Central memory CD8-positive, alpha-beta T cell (primary cell): Measurements from ENCODE around the gene PHACTR3.

Source experiments
- ATAC-seq: fragments of 150-1000 bp; cut with Tn5 transposase; replicated peaks from 2 replicates; pipeline ENCODE4 v1.10.0; 2022; ENCODE audit warnings: mild to moderate bottlenecking, moderate FRiP score, moderate number of reproducible peaks; ENCODE audit not compliant: poor library complexity, severe bottlenecking; ENCODE audit errors: extremely low read depth
- DNase-seq, 2 donors: peaks; one replicate each; pipeline ENCODE4 v3.0.0; 2021; ENCODE audit warnings: low spot score in 2 of 2
- H3K27ac Mint-ChIP-seq: one replicate; pipeline ENCODE4 v1.8.0; 2022; ENCODE audit warnings: low read depth, mild to moderate bottlenecking, moderate library complexity, mixed read lengths
- H3K27me3 Mint-ChIP-seq: one replicate; pipeline ENCODE4 v1.8.0; 2022; ENCODE audit warnings: mixed read lengths
- H3K36me3 Mint-ChIP-seq: one replicate; pipeline ENCODE4 v1.8.0; 2022; ENCODE audit warnings: mild to moderate bottlenecking, moderate library complexity, mixed read lengths; ENCODE audit not compliant: insufficient read depth
- H3K4me1 Mint-ChIP-seq: one replicate; pipeline ENCODE4 v1.8.0; 2022; ENCODE audit warnings: mixed read lengths
- H3K4me3 Mint-ChIP-seq: one replicate; pipeline ENCODE4 v1.8.0; 2022; ENCODE audit warnings: mild to moderate bottlenecking, moderate library complexity, mixed read lengths
- H3K9me3 Mint-ChIP-seq: one replicate; pipeline ENCODE4 v1.8.0; 2022; ENCODE audit warnings: mixed read lengths

The PHACTR3 gene

DNA sequence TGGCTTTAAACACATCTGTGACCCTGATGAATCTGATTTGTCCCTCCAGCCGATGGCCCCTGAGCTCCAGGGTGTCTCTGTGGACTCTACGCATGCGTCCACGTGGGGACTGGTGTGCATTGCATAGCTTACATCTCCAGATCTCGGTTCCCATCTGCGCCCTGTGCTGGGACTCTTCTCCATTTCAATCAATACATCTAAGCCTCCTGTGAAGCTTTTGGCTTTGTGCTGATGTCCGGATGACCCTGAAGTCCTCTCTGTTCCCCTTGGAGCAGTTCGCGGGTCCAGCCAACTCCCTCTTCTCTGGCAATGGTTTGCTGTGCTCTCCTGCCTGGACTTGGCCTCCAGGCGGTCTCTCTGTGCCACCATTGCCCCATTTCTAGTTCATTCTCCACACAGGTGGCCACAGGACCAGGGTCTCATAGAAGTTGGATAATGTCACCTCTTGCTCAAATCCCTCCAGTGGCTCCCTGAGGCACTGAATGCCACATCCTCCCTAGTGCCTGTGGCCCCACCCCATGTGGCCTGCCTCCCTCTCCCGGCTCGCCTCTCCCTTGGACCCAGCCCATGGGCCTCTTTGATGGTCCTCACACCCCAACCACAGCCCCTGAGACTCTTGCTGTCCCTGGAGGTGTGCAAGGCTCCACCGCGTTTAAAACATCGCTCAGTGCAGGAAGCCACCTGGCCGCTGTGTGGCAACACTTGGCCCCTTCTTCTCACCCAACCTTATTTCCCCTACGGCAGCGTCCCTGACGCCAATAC lies 173.7 kb downstream of the PHACTR3 start:
- DNase-seq (no peak), ATAC-seq (no peak)
- Mint-ChIP-seq H3K4me3 (no peak overlapping the region), H3K36me3 (no peaks in the 10 kb centered on the region), H3K4me1 (no peaks in the 10 kb centered on the region), H3K27me3 (peaks cover 19% of the 10 kb centered on the region), H3K27ac (no peak overlapping the region), H3K9me3 (no peaks in the 10 kb centered on the region)

DNA sequence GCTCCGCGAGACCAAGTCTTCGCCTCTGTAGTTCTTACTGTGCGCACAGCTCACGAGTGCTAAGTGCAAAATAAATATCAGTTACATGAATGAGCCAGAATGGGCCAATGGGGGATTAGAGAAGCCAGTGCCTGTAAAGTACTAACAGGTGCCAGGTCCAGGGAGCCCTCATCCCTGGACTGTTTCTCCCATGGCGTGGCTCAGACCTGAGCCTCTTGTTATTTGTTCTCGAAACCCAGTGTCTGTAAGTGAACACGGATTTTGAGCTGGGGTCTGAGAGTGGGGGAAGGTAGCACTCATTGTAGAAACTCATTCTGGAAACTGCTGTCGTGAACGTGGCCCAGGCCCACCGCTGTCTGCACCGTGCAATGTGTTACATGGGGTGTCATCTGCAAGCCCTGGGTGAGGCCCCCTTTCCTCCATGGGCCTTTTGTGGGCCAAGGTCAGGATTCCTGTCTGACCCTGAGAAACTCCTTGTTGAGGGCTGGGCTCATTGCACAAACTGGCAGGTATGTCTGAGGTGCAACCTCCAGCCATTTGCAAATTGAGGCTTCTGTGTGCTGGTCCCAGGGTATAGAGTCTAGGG lies 174.4 kb downstream of the PHACTR3 start:
- H3K27ac Mint-ChIP-seq = no peak overlapping the region
- no peaks in the 10 kb centered on the region for H3K4me1 Mint-ChIP-seq
- ATAC-seq (no peak), DNase-seq (no peak)
- H3K36me3 Mint-ChIP-seq = no peaks in the 10 kb centered on the region
- peaks cover 12% of the 10 kb centered on the region for H3K27me3 Mint-ChIP-seq
- no peak overlapping the region for H3K4me3 Mint-ChIP-seq
- H3K9me3 Mint-ChIP-seq = no peaks in the 10 kb centered on the region

DNA sequence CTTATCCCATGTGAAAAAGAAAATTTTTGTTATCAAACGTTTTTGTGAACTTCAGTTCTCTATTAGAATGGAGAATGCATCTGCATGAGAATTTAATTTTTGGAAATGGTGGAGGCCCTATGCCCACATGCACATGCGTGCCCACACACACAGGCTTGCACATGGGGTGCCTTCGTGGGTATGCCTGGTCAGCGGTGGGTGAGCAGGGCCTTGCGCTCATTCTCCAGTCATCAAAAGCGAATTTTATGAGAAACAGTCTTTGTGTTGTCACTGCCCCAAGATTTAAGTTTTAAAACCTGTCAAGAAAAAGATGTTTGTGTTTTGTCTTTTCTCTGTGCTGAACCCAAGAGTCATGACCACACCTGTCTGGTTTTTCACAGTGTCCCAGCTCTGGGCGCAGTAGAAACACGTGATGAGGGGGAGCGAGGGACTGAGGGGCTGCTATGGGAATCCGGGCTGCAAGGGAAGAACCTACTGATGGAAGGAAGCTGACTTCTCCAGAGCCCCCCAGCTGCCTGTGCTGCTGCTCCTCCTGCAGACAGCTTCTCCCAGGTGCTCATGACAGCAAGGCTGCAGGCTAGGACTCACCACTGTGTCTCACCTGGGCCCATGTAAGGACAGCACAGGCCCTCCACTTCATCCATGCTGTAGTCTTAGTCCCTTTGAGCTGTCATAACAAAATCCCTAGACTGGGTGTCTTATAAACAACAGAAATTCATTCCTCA lies 175.5 kb downstream of the PHACTR3 start:
- no peak overlapping the region for H3K4me3 Mint-ChIP-seq
- H3K27ac Mint-ChIP-seq = no peak overlapping the region
- ATAC-seq (no peak), DNase-seq (no peak)
- H3K4me1 Mint-ChIP-seq = no peaks in the 10 kb centered on the region
- H3K36me3 Mint-ChIP-seq = no peaks in the 10 kb centered on the region
- H3K9me3 Mint-ChIP-seq = no peaks in the 10 kb centered on the region
- H3K27me3 Mint-ChIP-seq = peaks cover 12% of the 10 kb centered on the region

DNA sequence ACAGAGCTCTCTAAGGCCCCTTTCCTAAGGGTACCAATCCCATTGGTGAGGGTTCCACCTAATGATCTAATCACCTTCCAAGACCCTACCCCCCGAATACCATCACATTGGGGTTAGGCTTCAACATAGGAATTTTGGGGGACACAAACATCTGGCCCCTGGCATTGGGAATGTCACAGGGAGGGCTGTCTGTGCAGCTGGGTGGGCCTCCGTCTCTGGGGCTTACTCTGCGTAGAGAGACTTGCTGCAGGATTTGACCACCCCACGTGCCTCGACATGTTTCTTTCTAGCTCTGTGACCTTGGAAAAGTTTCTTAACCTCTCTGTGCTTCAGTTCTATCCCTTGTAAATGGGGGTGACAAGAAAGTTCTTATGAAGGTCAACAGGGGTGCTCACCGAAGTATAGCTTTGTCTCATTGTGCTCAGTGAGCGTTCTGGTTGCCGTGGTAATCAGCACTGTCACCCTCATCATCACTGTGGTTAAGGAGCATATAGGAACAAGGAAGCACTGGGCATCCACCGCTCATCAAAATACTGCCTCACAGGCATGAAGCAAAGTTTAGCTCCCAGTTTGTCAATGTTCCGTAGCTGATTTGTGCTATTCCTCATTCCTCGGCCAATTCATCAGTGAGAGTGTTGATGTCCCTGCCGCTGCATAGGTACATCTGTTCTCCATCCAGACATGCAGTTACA lies 176.3 kb downstream of the PHACTR3 start:
- ATAC-seq = no peak
- Mint-ChIP-seq H3K4me1 (no peaks in the 10 kb centered on the region), H3K27me3 (peaks cover 20% of the 10 kb centered on the region), H3K36me3 (no peaks in the 10 kb centered on the region), H3K4me3 (no peak overlapping the region), H3K27ac (no peak overlapping the region), H3K9me3 (no peaks in the 10 kb centered on the region)
- DNase-seq = no peak

DNA sequence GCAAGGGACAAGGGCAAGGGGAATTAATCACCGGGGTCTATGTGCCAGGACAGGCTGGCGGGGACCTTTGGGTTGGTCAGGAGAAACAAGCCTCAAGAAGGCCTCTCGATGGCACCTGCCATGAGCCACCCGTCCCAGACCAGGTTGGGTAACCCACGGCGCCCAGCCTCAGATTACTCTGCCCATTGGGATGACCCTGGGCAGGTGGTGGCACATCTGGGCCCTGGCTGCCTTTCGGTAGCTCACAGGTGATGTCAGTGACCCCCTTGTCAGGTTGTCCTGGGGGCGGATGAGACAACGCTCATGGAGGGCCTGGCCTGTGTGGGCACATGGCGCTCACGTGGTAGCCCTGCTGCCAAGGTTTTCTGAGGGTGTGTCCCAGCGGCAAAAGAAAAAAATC lies 176.9 kb downstream of the PHACTR3 start:
- DNase-seq (no peak), ATAC-seq (no peak)
- H3K4me3 Mint-ChIP-seq = no peak overlapping the region
- no peaks in the 10 kb centered on the region for H3K4me1 Mint-ChIP-seq
- H3K36me3 Mint-ChIP-seq = no peaks in the 10 kb centered on the region
- no peaks in the 10 kb centered on the region for H3K9me3 Mint-ChIP-seq
- H3K27ac Mint-ChIP-seq = no peak overlapping the region
- peaks cover 22% of the 10 kb centered on the region for H3K27me3 Mint-ChIP-seq

DNA sequence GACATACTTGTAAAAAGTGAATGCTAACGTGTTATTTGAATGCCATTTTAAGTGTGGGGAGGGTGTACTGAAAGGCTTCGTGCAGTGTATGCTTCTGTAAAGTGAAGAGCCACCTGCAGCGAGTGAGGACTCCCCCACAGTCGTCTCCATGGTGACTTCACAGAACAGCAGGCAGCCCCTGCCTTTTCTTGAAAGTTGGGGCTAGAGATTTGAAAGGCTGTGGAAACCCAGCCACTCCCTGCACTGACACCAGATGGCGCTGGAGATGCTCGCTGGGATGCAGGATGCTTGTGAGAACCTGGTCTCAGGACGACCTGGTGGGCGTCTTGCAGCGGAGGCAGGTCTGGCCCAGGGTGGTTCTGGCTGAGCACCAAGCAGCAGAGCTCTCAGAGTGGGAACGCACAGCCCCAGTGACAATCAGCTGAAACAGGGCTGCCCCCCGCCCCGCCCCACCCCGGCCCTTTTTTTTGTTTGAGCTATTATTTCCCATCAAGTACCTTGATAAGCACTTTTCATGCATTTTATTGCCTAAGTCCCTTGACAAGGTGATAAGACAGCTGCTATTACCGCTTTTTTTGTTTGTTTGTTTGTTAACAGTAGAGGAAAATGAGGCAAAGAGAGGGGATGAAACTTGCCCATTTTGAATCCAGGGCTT lies 178.8 kb downstream of the PHACTR3 start:
- H3K27ac Mint-ChIP-seq = no peak overlapping the region
- no peak overlapping the region for H3K4me3 Mint-ChIP-seq
- H3K9me3 Mint-ChIP-seq = no peaks in the 10 kb centered on the region
- no peaks in the 10 kb centered on the region for H3K36me3 Mint-ChIP-seq
- DNase-seq (no peak), ATAC-seq (no peak)
- H3K27me3 Mint-ChIP-seq = peaks cover 28% of the 10 kb centered on the region
- no peaks in the 10 kb centered on the region for H3K4me1 Mint-ChIP-seq

GRCh38 chr20:59783641-59784010 lies 179.3 kb downstream of the PHACTR3 start:
- Mint-ChIP-seq H3K36me3 (peaks cover 2% of the 10 kb centered on the region), H3K4me3 (no peak overlapping the region), H3K27me3 (peaks cover 33% of the 10 kb centered on the region), H3K9me3 (no peaks in the 10 kb centered on the region), H3K4me1 (no peaks in the 10 kb centered on the region), H3K27ac (no peak overlapping the region)
- ATAC-seq (no peak), DNase-seq (no peak)

DNA sequence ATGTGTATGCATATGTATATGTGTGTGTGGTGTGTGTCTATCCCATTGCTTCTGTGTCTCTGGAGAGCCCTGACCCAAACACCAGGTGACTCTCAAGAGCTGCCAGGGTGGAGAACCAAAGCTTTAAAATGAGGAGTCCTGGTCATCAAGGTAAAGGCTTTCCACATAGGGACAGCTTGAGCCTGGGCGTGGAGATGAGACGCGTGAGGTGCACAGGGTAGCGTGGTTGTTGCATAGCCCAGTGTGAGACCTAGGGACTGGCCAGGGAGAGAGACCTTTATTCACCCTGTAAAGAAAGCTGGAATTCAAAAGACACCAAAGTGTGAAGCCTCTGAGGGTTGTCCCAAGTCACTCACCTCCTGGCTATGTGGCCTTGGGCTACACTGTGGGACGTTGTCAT lies 180.0 kb downstream of the PHACTR3 start:
- no peak for DNase-seq
- ATAC-seq = no peak
- Mint-ChIP-seq H3K36me3 (peaks cover 2% of the 10 kb centered on the region), H3K4me1 (no peaks in the 10 kb centered on the region), H3K27me3 (peaks cover 41% of the 10 kb centered on the region), H3K9me3 (no peaks in the 10 kb centered on the region), H3K27ac (no peak overlapping the region), H3K4me3 (no peak overlapping the region)

DNA sequence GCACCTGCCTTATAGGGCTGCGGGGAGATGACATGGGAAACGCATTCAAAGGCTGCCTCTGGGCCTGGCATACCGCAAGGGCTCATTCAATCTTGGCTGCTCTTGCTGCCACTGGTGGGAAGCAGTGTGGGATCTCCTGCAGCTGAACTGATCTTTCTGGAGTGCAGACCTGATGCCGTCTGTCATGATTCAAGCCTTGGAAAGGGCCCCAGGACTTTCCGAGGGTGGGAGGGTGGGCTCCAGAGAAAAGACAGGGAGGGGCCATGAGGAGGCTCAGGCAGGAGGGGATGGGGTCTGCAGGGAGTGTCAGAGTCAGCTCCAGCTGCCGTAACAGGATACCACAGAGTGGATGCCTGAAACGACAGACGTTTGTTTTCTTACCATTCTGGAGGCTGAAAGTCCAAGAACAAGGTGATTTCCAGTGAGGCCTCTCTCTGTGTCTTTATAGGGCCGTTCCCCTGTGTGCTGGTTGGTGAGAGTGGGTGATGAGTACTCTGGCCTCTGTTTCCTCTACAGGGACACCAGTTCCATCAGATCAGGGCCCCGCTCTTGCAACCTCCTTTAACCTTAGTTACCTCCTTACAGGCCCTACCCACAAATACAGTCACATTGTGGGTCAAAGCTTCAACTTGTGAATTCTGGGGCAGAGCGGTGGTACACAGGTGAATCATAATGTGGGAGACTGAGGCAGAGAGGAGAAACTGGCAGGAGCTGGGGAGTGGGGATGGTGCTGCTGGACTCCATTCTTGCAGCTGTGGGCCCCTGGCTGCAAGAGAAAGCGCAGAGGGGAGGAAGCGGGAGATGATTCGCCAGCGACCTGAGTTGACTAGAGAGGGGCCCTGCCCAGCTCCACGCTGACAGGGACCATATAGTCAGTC lies 180.7 kb downstream of the PHACTR3 start:
- ATAC-seq (no peak), DNase-seq (no peak)
- H3K36me3 Mint-ChIP-seq = peaks cover 2% of the 10 kb centered on the region
- no peaks in the 10 kb centered on the region for H3K9me3 Mint-ChIP-seq
- no peak overlapping the region for H3K27ac Mint-ChIP-seq
- peaks cover 47% of the 10 kb centered on the region for H3K27me3 Mint-ChIP-seq
- no peaks in the 10 kb centered on the region for H3K4me1 Mint-ChIP-seq
- no peak overlapping the region for H3K4me3 Mint-ChIP-seq

- no peak overlapping the region for H3K4me3 Mint-ChIP-seq
- peaks cover 52% of the 10 kb centered on the region for H3K27me3 Mint-ChIP-seq
- no peak for DNase-seq
- ATAC-seq = no peak
- no peak overlapping the region for H3K27ac Mint-ChIP-seq
- peaks cover 2% of the 10 kb centered on the region for H3K36me3 Mint-ChIP-seq
- H3K9me3 Mint-ChIP-seq = no peaks in the 10 kb centered on the region
- no peaks in the 10 kb centered on the region for H3K4me1 Mint-ChIP-seq
These were observed 181.3 kb downstream of the PHACTR3 start for GRCh38 chr20:59785669-59785959.

DNA sequence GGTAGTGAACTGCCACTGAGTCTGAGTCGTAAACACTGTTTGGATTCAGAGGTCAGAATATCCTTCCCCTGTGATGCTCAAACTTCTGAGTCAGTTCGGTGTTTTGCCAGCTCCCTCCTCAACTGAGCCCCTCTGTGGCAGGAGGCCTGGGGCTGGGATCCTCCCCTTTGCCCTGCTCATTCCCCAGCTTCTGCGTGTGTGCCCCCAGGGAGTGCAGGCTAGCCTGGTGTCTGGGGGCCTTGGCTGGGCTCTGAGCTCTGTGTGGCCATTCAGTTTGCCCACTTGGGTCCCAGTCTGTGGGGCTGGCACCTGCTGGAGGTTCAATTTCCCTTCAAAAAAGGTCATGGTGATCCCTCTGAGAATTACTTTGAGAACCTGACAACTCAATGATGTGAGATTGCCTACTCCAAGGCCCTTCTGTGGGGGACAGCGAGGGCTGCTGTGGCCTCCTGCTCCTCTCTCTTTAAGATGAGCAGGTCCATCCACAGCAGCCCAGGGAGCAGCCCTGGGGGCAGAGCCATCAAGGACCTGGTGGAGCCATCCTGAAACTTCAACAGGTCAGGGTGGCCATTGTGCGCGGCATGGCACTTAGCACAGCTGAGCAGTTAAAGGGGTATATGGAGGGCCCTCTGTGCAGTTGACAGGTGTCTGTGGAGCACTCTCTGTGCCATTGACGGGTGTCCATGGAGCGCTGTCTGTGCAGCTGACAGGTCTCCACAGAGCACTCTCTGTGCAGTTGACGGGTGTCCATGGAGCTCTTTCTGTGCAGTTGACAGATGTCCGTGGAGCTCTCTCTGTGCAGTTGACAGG lies 181.9 kb downstream of the PHACTR3 start:
- H3K4me1 Mint-ChIP-seq = no peaks in the 10 kb centered on the region
- H3K9me3 Mint-ChIP-seq = no peaks in the 10 kb centered on the region
- ATAC-seq = no peak
- no peak overlapping the region for H3K4me3 Mint-ChIP-seq
- no peak for DNase-seq
- peaks cover 2% of the 10 kb centered on the region for H3K36me3 Mint-ChIP-seq
- H3K27ac Mint-ChIP-seq = no peak overlapping the region
- peaks cover 52% of the 10 kb centered on the region for H3K27me3 Mint-ChIP-seq
